Measurements from ENCODE around the gene FAM76B. TPM values are rescaled to one million over a fixed set of nuclear protein-coding genes. Genes with fewer than 3 reads are reported as not detected.

Gene FAM76B
- total RNA-seq (2022; extraction: Qiagen RNA extraction): 7.7 to 10.2 TPM (median 8.8 TPM) in 5 replicates

DNA sequence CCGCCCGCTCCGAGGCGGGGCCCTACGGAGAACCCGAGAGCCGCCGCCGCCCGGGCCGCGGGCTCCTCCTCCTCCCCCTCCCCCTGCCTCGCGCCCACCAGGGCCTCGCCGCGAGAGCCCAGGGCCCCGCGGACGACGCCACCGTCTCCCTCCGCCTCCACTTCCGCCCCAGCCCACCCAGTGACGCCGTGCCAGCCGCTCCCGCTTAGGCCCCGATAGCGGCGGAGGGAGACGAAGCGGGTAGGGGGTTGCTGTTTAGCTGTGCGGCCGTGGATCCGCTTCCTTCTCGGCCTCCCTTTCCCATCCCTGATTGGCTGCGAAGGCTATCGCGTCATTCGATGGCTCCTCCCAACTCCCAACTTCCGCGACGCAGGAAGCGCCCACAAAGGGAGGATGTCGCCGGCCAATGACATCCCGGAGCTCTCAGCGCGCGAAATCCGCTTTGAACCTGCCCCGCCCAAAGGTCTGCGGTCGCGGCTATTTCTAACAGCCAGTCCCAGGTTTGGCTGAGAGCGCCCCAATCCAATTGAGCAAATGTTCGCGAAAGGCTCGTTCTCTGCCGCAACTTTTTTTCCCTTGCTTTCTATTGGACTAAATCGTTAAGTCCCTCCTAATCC is at the start of gene FAM76B:
Gene FAM76B (minus strand): TSS at position 277 of the 617 bp plus-strand sequence. CDS start 304 bp downstream, outside the sequence.

DNA sequence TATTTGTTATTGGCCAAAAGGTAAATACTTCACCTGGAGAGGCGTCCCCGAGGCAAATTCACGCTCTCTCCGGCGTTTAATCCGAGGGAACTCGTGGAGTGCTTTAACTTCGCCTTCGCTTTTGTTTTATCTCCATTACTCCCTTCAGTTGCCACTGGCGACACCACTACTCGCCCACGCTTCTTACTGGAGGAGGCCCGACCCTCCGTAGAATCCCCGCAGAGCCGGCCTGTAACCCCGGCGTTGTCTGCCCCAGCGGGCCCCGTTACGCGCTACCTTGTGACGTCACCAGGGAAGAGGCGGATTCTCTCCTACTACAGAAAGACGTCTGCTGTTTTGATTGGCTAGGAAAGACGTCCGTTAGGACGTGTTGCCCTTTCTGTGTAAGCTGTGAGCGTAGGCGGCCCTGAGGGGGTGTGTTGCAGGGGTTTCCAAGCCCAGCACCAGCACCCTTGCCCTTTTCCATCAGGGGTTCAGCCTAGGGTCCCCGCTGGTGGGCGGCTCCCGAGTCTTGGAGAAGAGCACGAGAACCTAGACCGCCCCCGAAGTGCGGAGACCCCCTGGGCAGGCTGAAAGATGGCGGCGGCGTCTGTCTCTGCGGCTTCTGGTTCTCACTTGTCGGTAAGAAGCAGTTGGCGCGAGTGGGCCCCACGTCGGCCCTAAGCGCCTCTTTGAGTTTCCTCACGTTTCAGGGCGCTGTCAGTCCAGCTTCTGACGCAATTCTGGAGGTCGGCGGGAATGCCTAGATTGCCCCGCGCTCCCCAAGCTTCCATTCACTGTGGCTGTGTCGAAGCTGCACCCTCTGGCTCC is 746 bp upstream of the FAM76B start, which contains the start of gene CEP57:
Gene CEP57 (plus strand): TSS at position 376 of the 810 bp plus-strand sequence. CDS start 201 bp downstream, at position 577.

Other genes starting within 250 kb of the FAM76B start
- gene CEP57, start 716 bp upstream of the FAM76B start, total RNA-seq (2022; extraction: Qiagen RNA extraction): 12.2 to 17.0 TPM (median 14.6 TPM) in 5 replicates
- 20.3 to 23.8 TPM (median 22.7 TPM) in 5 replicates for gene MTMR2, start 134.3 kb upstream of the FAM76B start, total RNA-seq (2022; extraction: Qiagen RNA extraction)

Data from A549 treated with Mapracorat at 1 μM for 4 hours (cell line).